HG03442 (cell line): ENCODE results near the gene TRAPPC2L.

Source experiments
- ATAC-seq: cut with Tn5 transposase; IDR thresholded peaks from one replicate; pipeline ENCODE4 v1.9.1; 2021; ENCODE audit warnings: mild to moderate bottlenecking, moderate library complexity; ENCODE audit not compliant: unreplicated experiment

TRAPPC2L gene

GRCh38 chr16:88856122-88856827 is 652 bp upstream of the TRAPPC2L start:
- no peak for ATAC-seq

- ATAC-seq, result no peak
These were observed 907 bp downstream of the TRAPPC2L start for GRCh38 chr16:88857728-88858339.

GRCh38 chr16:88859381-88860091 is 2.6 kb downstream of the TRAPPC2L start:
- ATAC-seq, result no peak

GRCh38 chr16:88861359-88861758 is 4.4 kb downstream of the TRAPPC2L start:
- ATAC-seq, result no peak

- no peak for ATAC-seq
These were observed 6.0 kb downstream of the TRAPPC2L start for GRCh38 chr16:88862968-88863367.

DNA sequence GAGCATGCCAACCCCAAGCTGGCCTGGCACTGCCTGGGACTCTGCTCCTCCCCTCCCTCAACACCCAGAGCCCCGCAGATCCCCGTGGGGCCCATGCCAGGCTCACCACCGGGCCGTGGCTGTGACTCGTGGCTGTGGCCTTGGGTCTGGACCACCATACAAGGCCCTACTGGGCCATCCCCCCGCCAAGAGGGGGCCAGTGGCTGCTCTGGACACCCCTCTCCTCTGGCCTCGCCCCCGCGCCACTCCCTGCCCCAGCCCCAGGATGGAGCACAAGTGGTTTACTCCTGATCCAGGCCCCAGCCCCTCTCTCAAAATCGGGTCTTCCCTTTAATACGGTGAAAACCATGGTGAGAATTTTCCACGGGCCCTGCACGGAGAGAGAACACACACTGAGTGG is 6.5 kb downstream of the TRAPPC2L start:
- ATAC-seq, result no peak

GRCh38 chr16:88864099-88864498 is 7.2 kb downstream of the TRAPPC2L start:
- ATAC-seq, result no peak

DNA sequence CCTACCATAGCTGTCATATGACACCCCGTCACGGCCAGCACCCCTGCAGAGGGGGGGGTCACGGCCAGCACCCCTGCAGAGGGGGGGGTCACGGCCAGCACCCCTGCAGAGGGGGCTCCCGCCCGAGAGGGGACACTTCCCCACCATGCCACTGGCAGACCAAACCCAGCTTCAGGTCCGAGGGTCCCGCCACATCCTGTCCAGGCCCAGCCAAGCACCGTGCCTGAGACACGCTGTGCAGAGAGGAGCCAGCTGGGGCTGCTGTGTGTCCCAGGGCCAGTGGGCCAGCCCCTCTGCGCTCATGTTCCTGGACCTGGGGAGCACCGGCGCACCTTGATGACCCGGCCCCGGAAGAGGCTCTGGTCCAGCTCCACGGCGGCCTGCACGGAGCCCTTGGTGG is 7.6 kb downstream of the TRAPPC2L start:
- no peak for ATAC-seq

DNA sequence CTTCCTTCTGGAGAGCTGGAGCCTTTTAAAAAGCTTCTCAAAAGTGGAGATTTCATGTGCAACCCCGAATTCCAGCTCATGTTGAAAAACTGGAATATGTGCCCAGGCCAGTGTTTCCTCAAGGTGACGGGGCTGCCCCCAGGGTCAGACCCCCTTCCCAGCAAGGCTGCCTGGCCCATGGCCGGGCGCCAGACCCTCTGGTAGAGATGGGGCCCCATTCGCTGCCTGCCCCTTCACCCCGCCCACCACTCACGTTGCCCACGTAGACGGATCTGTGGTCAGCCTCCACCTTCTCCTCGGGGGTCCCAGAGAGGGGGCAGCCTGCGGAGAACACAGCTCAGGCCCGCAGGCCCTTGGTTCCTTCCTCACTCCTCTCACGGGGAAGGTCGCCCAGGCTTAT is 8.4 kb downstream of the TRAPPC2L start:
- no peak for ATAC-seq

DNA sequence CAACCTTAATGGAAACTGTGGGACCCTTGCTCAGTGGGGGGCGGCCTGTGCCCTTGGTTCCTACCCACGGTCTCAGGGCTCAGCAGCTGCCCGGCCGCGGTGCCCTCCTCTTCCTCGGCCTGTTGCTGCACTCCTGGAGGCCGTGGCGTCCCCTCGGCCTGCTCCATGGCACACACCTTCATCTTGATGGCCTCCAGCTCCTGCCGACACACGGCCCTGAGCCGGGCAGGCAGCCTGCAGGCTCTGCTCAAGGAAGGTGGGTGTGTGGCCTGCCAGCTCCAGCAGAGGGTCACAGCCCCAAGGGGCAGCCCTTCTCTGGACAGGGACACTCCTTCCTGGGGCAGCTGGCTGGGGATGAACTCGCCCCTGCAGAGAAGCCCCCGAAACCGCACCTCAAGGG is 8.8 kb downstream of the TRAPPC2L start:
- ATAC-seq, result no peak

DNA sequence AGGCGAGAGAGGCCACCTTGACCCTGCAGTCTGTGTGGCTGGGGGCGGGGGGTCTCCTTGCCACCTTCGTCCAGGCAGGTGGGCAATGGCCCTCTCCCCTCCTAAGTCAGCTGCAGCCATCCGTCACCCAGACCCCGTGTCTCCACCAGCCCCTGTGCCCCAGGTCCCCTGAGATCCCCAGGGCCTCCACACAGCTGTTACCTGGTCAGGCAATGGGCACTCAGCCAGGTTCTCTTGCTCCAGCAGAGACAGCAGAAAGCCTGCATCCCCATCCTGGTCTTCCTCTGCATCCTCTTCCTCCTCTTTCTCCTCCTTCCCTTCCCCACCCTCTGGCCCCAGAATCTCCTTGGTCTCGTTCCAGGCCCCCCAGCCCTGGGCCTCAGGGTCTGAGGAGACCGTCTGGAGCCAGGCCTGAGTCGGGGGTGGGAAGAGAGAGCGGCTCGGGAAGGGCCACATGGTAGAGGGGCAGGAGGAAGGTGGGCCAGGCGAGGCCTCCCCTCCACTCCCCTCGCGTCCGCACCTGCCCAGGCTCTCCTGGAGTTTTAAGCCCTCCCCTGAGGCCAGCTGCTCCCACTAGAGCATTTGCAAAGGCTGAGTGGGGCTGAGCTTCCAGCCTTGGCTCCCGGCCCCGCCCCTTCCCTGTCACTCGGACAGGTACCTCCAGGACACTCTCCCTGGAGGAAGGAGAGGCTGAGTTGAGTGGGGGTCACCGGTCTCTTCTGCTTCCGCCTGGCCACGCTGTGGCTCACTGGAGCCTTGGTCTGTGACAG is 9.4 kb downstream of the TRAPPC2L start, which contains the start of gene PABPN1L:
PABPN1L (minus strand) TSS at position 510 of the 770 bp plus-strand sequence; CDS start at position 456, 54 bp downstream.
- ATAC-seq, result no peak

GRCh38 chr16:88867581-88868246 is 10.8 kb downstream of the TRAPPC2L start:
- no peak for ATAC-seq

DNA sequence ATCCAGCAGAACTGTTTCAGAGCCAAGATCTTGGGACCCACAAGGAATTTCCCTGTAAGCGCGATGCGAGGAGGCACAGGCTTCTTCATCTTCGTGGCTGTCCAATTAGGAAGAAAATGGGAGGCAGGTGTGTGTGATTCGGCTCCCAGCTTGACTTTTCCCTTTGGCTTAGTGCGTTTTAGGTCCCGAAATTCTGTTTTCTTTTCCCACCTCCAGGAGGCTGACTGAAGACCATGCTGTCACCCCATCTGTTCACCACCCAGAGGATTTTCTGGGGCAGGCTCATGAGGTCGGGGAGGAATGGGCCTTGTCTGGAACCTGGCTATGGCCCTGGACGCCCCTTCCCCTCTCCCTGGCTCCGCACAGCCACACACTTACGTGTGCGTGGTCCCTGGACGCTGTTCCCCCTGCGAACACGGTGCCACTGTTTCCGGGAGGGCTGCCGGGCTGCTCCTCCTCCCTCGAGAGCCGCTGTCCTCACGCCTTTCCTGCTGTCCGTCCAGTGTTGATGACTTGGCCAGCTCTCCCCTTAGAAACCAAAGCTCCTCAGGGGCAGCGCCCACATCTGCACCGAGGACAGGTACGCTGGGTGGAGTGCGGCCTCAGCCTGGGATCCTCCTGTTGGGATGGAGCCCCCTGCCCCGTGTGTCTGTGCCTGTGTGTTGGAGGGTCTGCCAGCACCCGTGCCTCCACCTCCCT is 12.2 kb downstream of the TRAPPC2L start:
- ATAC-seq, result no peak

DNA sequence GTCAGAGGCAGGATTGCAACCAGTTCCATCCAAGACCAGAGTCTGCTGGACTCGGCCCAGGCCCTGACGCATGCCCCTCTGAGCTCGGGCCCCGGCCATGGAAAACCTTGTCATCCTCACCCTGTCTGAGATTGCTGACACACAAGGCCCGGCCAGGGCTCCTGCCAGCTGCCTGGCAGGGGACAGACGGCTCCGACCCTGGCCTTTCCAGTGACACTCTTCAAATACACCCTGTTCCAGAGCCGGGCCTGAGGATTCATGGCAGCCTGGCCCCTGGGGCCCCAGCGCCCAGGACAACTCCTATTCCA is 12.7 kb downstream of the TRAPPC2L start:
- no peak for ATAC-seq

- no peak for ATAC-seq
These were observed 13.9 kb downstream of the TRAPPC2L start for GRCh38 chr16:88870608-88871348.

GRCh38 chr16:88871349-88871702 is 14.4 kb downstream of the TRAPPC2L start:
- ATAC-seq, result no peak

DNA sequence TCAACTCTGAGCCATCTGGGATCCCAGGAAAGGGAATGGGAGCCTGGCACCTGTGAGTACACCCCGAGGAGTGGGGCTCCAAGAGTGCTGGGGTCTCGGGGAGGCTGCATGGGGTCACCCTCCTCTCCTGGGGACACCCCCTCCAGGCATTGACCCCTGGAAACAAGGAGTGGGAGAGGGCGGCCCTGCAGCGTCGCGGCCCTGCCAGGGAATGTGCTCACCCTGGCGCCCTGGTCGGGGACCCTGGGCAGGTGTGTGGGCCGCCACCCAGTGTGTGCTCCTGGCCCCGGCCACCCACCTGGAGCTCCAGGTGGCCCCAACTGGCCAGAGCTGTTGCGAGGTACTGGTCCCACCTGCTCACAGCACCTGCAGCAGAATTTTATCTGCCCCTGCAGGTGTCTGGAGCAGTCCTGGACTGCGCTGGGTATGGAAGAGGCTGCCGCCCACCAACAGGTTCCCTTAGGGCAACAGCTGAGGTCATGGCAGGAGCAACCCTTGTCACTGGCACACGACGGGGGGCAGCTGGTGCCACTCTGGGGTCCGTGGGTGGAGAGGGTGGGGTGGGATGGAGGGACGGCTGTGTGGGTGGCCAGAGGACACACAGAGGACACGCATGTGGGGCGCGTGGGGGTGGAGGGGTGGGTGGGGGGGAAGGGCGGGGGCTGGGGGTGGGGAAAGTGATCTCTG is 14.9 kb downstream of the TRAPPC2L start:
- ATAC-seq, result no peak

- no peak for ATAC-seq
These were observed 15.9 kb downstream of the TRAPPC2L start for GRCh38 chr16:88872650-88873331.
